NCI-H2029 treated with DMSO at 0.1 percent for 48 hours (cell line): Measurements from ENCODE around the gene HRH2.
"Not testable (repeated sequence)": the region's sequence is repeated elsewhere in the genome, so short reads cannot be mapped to it uniquely, and the experiment has no call there.

Experiments
- DNase-seq: peaks from one replicate; lab custom pipeline; 2025; lab: John Stamatoyannopoulos, UW

HRH2 gene, protein sequence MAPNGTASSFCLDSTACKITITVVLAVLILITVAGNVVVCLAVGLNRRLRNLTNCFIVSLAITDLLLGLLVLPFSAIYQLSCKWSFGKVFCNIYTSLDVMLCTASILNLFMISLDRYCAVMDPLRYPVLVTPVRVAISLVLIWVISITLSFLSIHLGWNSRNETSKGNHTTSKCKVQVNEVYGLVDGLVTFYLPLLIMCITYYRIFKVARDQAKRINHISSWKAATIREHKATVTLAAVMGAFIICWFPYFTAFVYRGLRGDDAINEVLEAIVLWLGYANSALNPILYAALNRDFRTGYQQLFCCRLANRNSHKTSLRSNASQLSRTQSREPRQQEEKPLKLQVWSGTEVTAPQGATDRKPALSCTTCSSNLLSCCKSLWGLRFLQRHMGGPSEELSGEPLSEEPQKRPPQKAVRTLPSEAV

DNA sequence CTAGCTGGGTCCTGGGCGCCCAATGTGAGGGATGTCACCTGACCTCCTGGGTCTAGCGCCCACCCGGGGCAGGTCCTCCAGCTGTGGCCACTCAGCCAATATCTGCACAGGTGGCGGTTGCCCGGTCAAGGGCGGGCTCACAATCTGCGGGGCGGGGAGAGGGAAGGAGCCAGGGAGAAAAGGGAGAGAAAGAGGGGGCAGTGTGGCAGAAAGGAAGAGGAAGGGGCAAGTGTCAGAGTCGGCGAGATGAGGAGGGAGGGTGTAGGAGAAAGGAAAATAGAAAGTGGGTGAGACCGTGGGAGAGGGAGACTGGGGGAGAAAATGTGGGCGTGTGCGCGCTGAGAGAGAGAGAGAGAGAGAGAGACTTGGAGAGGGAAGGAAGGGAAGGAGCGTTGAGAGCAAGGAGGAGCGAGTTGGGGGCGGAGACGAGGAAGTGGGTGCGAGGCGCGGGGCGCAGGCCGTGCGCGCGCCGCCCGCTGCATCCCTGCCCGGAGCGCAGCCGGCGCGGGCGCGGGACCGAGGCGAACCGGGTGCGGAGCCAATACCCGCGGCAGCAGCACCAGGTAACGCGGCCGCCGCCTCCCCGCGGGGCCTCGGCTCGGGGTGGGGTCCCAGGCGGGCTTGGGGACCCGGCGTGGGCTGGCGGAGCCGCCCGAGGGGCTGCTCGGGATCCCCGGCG, at the start of gene HRH2:
TSS of gene HRH2 (plus strand) at position 479 of the 679 bp plus-strand sequence. CDS start 25,163 bp downstream, outside the sequence.
- DNase-seq = no peak

DNA sequence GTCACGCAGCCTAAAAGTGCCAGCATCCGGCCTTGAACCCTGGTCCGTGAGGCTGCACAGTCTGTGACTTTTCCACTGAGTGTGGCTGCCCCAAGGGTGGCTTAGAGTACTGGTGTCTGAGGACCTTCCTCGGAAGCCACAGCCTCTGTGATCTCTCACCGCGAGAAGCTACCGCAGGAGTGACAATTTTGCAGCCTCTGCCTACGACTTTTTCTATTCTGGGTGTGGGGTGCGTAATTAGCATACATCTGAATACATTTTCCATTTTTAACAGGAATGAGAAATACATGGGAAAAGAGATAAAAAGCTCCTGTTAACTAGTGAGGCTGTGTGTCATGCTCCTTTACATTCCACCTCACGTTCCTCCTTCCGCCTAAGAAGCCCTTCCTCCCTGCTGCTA, 48.3 kb upstream of the HRH2 start:
- DNase-seq = no peak

DNA sequence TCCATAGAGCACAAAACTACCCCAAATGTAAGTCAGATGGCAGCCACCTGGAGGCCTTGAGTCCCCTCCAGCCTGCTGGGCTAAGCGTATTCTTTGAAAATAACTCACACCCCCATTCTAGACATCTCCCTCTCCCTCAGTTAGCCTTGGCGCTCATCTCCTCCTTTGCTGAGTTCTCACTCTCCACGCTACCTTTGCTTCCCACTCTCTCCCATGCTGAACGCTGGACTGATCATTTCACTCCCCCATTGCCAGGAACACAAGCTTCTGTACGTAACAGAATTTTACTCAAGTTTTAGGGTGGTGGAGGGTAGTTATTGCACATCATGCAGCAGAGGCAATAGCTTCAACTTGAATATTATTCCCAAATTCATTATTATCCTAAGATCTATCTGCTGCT, 47.5 kb upstream of the HRH2 start:
- DNase-seq = no peak

DNA sequence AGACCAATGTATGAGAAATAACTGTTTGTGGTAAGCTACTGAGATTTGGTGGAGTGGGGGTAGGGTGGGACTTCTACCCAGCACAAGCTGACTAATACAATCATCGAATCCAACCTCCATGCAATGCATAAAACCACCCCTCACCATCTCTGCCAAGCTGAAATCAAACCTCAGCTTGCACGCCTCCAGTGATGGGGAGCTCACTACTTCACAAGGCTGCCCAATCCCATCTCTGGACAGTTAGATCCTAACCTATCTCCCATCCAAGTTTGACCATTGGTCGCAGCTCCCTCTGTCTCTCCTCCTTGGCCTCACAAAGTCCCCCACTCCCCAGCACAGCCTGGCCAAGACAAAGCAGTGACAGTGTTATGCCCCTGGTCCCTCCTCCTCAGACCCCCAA, 47.0 kb upstream of the HRH2 start:
- DNase-seq = no peak

DNA sequence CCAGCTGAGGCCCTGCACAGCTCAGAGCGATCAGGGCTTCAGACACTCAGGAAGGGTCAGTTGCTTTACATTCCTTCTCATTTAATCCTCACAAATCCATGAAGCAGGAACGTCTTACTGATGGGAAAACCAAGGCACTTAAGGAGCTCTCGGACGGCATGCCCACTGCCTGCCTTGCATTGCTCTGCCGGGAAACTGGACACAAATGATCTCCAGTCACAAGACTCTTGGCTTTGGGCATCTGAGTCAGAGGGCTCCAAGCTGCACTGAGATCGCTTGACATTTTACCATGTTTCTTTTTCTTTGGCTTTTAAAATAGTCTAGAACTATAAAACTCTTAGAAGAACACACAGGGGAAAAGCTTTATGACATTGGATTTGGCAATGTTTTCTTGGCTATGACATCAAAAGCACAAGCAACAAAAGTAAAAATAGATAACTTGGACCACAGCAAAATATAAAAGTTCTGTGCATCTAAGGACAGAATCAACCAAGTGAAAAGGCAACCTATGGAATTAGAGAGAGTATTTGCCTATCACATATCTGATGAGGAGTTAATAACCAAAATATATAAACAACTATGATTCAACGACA, 43.6 kb upstream of the HRH2 start:
- DNase-seq = no peak

DNA sequence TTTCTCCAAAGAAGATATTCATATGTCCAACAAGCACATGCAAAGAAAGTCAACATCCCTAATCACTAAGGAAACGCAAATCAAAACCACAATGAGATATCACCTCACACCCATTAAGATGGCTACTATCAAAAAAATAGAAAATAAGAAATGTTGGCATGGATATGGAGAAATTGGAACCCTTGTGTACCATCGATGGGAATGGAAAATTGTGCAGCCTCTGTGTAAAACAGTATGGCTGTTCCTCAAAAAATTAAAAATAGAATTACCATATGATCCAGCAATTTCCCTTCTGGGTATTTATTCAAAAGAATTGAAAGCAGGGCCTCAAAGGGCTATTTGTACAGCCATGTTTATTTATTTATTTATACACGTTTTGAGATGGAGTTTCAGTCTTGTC, 43.0 kb upstream of the HRH2 start:
- DNase-seq = no peak

DNA sequence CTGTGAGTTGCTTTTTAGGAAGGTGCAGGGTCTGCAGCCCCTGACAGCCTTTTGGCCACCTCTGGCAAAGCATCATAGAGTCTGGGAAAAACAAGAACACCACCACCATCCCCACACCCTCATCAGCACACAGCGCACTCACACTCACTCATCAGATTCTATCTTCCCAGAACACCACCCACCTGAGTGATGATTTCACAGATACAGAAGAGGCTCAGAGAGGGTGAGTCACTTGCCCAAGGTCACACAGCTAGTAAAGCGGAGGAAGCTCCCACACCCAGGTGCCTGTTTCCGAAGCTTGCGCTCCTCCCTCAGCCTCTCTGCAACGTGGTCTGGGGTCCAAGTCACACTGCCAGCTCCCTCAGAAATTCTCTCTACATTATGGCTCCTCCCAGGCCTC, 41.8 kb upstream of the HRH2 start:
- DNase-seq = no peak

DNA sequence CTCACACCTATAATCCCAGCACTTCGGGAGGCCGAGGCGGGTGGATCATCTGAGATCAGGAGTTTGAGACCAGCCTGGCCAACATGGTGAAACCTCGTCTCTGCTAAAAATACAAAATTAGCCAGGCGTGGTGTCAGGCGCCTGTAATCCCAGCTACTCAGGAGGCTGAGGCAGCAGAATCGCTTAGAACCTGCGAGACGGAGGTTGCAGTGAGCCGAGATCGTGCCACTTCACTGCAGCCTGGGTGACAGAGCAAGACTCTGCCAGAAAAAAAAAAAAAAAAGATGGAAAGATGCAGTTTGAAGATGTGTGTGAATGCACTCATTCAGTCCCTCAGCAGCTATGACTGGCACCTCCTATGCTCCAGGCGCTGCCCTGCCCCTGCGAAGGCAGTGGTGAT, 41.3 kb upstream of the HRH2 start:
- DNase-seq = not testable (repeated sequence)

DNA sequence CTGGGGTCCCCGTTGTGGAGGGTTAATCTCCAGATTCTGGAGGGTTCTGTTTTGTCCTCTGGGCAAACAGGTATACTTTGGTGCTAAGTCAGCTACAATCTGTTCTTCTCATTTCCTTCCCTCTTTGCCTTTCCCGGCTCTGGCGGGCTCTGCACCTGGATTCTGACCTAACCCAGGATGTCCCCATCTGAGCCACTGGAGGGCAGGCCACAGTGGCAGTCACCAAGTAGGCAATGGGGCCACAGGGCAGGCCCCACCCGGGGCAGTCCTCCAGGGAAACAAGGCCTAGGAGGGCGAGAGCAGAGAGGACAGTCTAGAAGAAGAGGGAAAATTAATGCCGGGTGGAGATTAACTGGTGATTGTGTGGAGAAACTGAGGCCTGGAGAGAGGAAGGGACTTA, 40.4 kb upstream of the HRH2 start:
- DNase-seq = no peak

DNA sequence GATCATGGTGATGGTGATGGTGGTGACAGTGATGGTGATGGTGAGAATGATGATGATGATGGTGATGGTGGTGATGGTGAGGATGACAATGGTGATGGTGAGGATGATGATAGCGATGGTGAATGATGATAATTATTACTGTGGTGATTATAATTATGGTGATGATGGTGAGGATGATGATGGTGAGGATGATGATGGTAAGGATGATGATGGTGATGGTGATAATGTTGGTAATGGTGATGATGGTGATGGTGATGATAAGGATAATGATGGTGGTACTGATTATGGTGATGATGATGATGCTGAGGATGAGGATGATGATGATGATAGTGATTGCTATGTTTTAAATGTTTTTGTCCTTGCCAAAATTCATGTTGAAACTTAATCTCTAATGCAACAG, 37.3 kb upstream of the HRH2 start:
- no peak for DNase-seq

DNA sequence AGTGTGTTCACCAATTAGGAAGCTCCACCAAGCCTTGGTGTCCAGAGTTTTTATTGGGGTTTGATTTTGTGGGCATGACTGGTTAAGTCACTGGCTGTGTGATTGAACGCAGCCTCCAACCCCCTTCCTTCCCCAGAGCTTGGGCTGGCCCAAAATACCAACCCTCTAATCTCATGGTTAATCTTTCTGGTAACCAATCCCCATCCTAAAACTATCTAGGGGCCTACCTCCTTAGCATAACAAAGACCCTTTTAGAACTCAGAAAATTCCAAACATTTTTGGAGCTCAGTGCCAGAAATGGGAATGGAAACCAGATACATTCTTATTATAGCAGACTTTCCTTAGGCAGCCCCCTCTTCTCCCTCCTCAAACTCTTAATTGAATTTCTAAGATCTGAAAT, 35.9 kb upstream of the HRH2 start:
- no peak for DNase-seq

DNA sequence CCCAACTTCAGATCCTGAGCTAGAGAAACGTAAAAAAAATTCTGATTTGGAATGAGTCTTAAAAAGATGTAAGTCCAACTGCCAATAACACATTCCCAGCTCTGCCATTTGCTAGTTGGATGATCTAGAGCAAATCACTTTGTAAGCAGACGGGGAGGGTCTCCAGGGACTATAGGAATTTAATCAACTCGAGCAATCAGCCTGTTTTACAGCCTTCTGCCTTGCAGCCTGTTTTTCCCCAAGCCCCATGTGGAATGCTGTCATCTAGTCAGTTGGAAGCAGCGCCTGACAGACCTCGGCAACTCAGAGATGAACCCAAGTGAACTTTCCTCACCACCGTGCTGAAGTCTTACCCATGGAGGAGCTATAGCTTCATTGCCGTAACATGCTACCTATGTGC, 34.8 kb upstream of the HRH2 start:
- DNase-seq = no peak

DNA sequence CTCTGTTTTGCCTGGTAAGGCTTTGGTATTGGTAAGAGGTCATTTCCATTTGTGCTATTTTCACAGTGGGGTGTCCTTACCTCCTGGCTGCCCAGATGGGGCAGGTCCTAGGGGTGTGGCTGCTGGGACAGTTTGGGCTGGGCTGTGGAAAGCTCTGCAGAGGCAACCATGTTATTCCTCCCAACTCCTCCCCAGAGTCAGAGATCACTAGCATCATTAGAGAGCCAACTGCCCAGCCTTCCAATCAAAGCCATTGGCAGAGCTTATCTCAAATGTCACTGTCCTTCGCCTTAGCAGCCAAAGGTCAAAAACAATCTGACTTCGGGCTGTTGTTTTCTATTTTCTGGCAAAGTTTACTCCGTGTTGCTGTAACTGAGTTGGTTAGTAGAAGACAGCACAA, 33.6 kb upstream of the HRH2 start:
- DNase-seq = no peak

DNA sequence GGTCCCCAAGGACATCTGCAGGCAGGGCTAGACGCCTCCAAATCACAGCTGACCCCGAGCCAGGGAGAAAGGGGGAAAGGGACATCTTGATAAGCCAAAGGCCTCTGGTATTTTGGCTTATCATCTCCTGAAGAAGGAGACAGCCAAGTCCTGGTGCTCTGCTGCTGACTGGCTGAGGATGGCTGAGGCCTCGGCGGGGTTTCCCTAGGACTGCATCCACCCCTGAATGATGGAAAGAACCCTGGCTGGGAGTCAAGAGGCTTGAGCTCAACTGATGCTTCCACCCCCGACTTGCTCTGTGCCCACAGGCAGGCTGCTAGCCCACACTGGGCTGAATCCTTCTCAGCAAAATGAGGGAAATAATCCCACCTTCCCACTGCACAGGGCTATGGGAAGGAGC, 30.9 kb upstream of the HRH2 start:
- DNase-seq = no peak

DNA sequence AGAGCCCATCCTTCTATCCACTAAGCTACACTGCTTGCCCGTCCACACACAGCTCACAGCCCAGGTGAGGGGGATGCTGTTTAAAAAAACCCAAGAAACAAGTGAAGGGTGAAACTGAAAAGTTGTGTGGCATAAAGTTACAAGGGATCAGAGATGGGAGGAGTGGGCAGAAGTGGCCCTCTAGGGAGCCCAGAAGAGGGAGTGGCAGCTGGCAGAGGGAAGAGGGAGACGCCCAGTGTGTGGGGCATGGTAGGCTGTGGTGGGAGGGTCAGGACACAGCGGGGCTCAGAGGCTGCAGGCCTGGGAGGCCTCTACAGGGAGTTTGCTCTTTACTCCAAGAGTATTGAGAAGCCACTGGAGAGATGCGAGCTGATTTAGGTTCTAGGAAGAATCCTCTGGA, 30.1 kb upstream of the HRH2 start:
- DNase-seq = no peak

DNA sequence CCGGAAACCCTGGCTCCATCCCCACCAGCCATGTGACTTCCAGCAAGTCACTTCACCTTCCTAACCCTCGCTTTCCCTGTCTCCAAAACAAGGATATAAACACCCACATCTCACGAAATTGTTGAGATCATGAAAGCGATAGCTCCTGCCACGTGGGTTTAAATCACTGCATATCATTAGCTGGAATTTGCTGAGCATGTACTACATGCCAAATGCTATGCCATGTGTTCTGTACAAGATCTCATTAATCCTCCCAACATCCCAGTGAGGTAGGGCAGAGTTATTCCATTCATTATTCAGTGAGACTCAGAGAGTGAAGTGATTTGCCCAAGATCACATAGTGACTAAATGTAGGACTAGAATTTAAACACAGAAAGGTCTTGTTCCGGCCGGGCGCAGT, 29.2 kb upstream of the HRH2 start:
- DNase-seq = no peak

DNA sequence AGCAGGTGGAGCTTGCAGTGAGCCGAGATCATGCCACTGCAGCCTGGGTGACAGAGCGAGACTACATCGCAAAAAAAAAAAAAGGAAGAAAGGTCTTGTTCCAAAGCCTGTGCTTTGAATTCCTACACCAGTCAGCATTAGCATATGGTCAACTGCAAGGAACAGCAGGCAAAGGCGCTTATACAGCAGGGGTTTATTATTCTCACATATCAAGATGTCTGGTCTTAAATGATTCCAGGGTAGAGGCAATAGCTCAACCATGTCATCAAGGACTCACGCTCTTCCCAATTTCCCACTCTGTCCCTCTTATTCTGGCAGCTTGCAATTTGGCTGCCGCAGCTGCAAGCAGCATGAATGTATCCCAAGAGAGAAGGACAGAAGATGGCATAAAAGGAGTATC, 28.6 kb upstream of the HRH2 start:
- no peak for DNase-seq

DNA sequence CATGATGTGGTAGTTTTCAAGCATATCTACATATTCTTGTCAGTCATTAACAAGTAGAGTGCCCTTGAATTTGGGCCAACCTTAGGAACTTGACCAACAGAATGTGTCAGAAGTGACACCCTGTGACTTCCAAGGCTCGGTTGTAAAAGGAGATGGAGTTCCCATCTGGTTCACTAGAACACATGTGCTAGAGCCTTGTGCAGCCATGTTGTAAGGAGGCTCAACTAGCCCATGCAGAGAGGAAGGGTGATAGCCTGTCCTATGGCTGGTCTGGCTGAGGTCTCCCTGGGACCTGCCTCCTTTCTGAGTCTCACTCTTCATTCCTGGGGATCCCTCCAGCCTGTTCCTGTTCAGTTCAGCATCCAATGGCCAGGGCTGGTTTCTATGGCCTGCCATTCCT, 28.1 kb upstream of the HRH2 start:
- no peak for DNase-seq

DNA sequence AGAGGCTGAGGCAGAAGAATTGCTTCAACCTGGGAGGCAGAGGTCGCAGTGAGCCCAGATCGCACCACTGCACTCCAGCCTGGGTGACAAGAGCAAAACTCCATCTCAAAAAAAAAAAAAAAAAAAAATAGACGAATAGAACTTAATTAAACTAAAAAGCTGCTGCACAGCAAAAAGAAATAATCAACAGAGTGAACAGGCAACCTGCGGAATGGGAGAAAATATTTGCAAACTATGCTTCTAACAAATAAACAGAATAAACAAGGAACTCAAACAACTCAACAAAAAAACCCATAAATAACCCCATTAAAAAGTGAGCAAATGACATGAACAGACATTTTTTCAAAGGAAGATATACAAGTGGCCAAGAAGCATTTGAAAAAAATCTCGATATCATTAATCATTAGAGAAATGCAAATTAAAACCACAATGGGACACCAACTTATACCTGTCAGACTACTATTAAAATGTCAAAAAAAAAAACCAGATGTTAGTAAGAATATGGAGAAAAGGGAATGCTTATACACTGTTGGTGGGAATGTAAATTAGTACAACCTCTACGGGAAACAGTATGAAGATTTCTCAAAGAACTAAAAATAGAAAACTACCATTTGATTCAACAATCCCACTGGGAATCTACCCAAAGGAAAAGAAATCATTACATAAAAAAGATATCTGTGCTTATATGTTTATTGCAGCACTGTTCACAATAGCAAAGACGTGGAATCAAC, 21.9 kb upstream of the HRH2 start:
- no peak for DNase-seq

DNA sequence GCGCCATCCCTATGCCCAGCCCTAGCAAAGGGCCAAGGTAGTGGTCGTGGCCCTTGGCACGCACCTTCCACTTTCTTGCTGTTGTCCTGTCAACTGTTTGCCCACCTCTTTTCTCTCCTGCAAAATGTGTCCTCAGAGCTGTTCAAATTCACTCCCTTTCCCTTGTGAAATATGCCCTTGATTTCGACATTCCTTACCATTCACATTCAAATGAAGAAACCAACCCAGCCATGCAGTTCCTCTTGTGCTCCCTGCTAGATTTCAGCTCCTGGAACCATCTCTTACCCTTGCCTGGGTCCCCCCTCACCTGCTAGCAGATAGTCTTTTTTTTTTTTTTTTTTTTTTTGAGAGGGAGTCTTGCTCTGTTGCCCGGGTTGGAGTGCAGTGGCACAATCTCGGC, 19.6 kb upstream of the HRH2 start:
- no peak for DNase-seq

DNA sequence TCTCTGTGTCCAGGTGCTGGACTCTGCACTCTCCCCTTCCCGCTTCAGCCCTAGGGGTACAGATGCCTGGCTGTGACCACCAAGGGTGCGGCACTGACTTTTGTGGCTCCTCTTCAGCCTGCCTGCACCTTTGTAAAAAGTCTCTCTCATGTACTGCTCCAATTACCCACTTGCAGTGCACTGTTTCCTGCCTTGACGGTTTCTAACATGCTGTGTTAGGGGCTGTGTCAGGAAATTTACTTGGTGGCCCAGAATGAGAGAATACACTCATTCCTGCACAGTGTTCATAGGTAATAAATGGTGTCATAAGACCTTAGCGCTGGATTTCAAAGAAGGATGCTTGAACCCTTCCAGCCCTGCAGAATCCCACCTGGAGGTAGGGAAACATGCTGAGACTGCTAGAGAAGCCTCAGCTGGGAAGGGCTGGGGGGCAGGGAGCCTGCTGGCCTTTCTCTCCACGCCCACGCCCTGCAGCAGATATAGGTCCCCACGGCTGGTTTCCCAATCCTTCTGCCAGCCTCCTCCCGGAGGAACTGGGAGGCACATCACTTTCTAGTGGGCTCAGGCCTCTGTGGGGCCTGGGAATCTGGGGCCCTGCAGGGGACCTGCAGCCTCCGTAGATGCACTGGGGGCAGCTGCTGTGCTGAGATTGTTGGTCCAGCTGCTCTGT, 17.6 kb upstream of the HRH2 start:
- DNase-seq = no peak

DNA sequence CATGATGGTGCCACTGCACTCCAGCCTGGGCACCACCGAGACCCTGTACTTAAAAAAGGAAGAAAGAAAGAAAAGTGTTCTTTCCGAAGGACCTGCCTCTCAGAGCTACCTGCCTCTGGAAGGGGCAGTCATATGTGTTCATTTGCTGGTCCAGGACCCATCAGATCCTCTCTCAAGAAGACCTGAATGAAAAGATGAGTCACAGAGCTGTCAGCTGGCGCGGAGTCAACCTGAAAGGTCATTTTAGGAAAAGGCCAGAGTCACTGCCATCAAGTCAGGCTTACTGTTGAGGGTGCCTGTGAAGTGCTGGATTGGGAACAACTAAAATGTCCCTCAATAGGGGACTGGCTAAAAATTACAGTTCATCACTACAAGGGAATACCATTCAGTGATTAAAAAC, 14.9 kb upstream of the HRH2 start:
- no peak for DNase-seq
